HL-60 (cell line): Measurements from ENCODE around the gene XPR1.

Experiments used
- CTCF ChIP-seq: IDR thresholded peaks from one replicate; pipeline ENCODE4 v1.5.1; 2011; ENCODE audit warnings: low read length, control low read depth, inconsistent platforms; ENCODE audit not compliant: insufficient read depth
- REST ChIP-seq: IDR thresholded peaks from 2 replicates; pipeline ENCODE4 v1.6.1; 2012; ENCODE audit warnings: low read depth; ENCODE audit not compliant: insufficient replicate concordance

GRCh38 chr1:180724055-180724454 lies 92.2 kb downstream of the XPR1 start:
- TF ChIP-seq CTCF (no peak), REST (no peak)
